ENCODE measurements around the gene CCDC70.
"Not testable (repeated sequence)": the region's sequence is repeated elsewhere in the genome, so short reads cannot be mapped to it uniquely, and the experiment has no call there.

Gene CCDC70

DNA sequence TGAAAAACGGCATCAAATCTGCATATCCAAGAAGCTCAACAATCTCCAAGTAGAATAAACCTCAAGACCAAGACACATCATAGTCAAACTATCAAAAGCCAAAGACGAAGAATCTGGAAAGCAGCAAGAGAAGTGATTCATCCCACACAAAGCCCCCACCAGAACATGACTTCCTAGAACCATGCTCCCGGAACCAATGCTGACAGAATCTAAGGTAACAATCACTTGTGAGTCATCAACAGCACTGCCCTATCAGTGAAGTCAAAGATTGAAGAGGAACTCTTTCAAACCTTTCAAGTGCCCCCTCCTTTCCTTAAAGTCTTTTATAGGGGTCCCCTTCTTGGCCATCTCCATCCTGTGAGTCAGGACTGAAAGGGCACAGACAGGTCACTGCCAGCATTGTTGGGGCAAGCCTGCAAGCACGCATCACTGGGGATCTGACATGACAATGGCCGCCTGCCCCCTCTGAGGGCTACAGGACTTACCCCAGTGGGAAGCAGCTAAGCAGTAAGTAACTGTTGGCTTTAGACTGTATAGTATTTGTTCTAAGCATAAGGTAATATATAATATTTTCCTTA, at the start of gene CCDC70:
Gene CCDC70, plus strand, starts transcription at position 247 of the 578 bp plus-strand sequence. CDS start 3,443 bp downstream, outside the sequence.
- DNase-seq, result no peak

DNA sequence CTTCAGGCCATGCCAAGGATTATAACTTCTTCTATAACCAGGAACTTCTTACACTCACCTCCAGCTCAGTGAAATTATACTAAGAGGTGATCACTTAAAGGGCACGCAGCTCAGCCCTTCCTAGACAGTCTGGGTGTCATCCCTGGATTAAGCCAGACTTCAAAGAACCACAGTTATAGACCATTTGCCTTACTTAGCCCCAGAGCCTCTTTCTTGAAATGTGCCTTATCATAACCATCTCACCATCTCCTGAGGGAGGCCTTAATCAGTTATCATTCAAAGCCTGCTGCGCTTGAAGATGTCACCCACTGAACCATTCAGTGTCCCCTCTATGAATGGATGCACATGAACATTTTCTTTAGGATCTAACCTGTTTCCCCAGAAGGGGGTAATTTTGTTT, 47.7 kb upstream of the CCDC70 start:
- DNase-seq, result no peak

DNA sequence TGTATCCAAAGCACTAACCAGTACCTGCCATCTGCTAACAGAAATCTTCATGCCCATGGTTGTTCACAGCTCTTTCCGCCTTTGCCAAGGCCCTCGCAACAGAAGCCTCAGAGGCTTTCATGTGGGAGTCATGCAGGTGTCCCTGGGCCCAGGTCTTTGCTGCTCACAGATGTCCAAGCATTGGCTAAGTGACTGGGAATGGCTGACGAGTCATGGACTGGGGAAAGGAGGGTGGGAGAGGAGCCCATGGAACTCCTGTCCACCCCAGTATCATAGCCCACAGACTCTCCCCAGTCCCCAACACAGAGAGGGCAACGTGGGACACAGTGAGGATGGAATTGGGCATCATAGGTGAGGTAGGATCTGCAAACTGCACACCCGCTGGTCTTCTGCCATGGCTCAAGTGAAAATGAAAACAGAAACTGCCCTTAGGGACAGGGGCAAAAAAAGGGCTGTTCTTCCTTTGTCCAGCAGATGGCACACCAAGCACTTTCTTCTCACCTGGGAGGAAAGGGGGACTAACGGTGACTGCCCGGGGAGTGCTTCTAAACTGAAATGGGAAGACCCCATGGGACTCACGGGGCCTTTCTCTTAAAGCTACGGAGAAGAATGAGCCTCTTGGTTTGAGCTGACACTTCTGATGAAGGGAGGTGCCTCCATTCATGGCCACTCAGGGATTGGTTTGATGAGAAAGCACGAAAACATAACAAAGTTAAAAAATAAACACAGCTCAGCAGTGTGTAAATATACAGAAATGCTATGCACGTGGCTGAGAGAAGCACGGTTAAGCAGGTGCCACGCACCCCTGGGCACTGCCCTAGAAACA, 46.7 kb upstream of the CCDC70 start:
- DNase-seq, result peak; percentile 85

DNA sequence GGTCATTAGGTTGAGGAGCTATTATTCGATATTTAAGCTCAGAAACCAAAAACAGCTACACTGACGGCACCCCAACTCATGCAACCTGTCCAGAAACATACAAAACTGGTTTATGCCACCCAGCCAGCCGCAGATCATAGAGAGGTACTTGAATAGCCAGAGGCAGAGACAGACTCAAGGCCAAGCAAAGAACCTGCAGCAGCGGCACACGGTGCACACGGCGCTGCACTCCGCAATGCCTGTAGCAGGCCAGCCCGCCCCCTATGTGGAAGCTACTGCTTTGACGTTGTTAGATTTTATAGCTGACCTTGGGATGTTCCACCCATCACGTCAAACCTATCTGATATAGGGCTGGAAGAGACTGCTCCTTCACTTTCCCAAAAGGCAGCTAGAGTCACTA, 45.9 kb upstream of the CCDC70 start:
- no peak for DNase-seq

DNA sequence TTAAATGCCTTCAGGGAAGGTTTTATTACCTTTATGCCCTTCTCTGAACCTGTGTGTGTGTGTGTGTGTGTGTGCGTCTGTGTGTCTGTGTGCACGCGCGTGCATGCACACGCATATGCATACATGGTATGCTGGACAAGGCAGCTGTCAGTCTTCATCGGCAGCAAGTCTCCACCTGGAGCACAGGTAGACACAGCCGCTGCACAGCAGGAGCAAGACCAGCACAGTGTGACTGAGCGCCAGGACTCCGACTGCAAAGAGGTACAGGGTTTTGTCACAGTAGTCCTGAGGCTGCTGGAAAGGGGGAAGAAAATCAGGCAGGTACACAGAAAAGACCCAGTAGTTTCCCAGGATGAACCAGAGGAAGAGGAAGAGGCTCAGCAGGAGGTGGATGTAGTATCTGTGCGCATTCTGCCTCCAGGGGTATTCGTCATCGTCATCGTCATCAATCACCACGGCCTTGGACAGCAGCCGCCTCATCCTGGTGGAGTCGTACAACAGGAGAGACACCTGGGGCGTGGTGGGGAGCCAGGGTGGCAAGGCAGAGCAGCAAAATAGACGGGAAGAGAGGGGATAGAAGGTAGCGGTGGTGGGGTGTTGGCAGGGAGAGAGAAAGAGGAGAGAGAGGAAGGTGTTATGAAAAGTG, 45.0 kb upstream of the CCDC70 start:
- DNase-seq, result no peak

DNA sequence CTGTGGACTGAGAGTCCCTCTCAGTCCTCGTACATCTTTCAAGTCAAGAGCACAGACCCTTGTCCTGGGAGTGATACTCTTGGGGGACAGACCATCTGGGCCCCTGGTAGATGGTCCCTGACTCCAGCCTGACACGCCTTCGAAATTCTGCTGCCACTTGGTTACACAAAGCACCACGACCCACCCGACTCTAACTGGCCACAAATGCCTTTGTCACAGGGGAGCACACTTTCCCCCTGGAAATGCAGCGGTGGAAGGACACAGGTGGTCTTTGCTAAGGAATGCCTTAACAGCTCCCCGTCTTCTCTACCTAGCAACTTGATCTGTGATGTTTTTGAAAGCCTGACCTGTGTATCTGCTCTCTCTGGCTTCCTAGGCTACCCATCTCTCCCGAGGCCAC, 44.1 kb upstream of the CCDC70 start:
- no peak for DNase-seq

DNA sequence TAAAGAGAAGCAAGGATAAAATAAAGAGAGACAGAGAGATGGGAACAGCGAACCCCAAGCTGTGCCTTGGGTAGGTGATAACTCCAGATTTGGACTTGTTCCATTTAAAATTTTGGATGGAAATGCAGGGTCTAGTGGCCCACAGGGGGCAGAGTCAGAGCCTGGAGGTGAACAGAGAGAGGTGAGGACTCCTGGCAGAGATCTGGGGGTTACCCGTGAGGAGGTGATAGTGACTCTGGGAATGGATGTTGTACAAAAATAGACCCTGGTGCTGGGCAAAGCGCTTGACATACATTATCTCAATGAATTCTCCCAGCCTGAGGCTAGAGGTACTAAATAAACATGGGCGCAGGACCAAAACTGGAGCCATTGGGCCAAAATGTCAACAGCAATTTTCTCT, 43.5 kb upstream of the CCDC70 start:
- no peak for DNase-seq

DNA sequence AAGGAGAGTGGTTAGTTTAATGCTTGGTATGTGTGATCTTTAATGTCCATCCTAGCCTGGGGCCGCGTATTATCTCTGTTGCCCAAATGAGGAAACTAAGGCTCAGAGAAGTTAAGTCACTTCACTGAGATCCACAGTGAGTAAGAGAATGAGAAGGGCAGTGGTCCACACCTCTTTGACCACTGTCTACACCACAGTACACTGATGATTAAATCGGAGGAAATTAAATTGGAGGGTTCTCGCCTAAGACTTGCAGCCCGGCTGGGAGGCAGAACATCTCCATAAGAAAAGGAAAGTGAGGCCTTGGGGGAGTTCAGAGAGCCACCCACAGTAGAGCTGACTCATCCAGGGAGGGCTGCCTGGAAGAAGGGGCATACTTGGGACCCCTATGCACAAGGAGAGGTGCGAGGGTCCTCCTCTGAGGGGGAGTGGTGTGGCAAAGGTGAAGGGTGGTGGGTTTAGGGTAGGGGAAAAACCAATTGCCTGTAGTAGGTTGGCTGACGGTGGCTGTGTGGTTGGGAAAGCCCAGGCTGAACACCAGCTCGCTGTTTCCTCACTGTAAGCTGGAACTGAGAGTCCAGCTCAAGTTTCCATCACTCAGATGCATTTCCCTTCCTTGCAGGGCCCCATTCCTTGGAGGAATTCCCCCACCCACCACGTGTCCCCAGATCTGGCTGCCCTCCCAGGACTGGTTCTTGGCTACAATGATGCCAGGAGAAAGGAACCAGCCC, 42.8 kb upstream of the CCDC70 start:
- no peak for DNase-seq

DNA sequence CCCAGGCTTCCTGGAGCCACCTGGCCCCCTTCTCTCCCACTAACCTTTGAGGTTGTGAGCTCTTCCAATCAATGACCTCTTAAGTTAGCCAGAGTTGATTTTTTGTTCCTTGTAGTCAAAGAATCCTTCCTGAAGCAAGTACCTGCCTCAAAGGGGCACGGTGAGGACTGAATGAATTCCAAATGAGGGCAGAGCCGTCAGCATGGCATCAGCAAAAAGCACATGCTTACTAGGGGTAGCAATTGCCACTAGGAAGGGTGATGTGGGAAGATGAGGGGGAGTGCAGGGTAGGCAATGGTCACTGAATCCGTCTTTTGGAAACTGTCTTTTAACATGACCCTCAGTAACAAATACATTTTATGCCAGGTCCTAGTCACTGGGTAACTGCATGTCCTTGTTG, 42.2 kb upstream of the CCDC70 start:
- no peak for DNase-seq

DNA sequence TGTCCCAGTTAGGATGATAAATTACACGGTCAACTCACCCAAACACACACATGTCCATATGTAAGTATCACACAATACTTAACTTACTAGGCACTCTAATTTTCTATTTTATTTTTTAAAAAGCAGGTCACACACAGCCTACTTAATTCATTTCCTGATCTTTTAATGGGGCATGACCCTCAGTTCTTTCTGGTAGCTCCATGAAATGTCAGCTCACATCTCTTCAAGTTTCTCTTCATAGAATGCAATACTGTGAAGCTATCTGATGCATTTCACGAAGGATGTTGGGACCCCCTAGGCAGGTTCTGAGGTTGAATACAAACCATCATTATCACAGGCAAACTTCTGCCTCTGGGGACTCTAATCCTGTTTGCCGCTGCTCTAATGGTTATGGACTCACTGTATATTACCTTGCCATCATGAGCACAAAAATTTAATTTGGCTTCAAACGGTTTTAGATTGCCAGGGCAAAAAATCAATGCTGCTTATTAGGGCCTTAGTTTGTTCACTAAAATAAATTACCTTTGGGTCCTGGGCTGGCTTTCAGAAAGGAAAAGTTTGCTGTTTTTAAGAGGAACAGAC, 41.7 kb upstream of the CCDC70 start:
- no peak for DNase-seq

DNA sequence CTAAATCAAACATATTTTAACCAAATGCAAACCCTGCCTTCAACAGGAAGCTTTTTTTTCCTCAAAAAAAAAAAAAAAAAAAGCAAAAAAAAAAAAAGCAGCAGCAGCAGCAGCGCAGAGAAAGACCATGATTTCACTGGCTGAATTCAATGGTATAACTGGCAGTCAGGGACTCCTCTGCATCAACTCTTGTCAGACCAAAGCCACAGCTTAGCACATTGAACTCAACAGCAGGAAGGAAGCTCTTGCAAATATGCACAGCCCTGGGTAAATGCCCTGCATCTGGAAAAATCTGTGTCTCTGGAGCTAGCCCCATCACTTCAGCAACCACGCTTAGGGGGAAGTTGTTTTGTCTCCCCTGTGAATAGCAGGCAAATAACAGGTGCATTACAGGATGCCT, 40.2 kb upstream of the CCDC70 start:
- peak; percentile 65 for DNase-seq

DNA sequence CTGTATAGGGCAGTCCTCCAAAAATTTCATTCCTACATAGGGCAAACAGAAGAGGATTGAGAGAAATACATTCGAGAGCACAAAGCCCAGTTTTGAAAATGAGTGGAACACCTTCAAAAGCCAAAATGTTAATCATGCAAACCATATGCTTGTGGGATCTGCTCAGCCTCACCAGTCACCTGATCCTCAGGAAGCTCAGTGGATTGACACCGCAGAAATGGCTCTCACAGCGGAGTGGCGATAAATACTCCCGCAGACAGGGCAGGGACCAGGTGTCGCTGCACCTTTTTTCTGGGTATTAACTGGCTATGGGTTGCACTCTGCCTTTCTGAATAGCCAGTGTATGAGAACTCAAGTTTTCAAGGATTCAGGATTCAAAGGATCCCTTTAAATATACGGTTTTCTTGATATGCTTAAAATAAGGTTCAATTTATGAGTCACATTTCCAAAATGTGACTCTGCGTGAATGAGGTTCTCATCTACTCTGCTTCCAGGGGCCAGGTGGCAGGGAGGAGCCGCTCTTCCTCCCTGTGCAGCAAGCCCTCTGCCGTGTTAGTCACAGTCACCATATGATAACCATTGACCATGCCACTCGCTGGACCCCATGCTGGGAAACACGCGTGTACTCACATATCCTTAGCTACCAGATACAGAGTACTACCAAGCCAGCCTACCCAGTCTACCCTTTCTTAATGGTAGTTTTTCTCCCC, 39.5 kb upstream of the CCDC70 start:
- DNase-seq, result no peak

DNA sequence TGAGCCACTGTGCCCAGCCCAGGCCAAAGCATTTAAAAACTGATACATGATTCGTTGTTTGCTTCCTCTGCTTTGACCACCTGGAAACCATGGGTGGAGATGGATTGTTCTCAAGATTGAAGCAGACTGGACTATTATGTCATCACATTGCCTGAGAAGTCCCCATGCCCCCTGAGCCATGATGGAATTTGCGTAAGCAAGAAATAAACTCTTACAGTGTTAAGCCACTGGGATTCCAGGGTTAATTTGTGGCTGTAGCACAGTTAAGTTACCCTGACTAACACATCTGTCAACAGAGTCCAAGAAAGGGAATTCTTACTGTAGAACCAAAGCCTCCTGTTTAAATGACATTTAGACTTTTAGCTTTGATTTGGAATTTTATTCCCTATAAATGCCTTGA, 38.4 kb upstream of the CCDC70 start:
- no peak for DNase-seq

DNA sequence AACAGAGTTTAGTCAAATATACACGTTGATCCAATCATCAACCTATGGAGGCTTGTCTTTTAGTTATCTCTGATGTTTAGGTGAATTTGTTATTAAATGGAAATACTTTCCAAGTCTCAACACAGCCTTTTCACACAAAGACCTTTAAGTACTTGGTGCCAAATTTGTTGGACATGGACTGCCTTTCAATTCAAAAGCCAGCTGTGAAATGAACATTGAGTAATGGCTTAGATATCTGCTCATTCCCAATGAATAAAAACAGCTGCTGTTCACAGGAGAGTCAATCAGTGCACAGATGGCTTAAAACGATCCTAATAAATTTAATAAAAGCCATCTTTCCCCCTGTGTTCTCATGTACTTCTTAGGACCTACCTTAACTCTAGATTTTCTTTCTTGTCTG, 37.9 kb upstream of the CCDC70 start:
- DNase-seq, result no peak

DNA sequence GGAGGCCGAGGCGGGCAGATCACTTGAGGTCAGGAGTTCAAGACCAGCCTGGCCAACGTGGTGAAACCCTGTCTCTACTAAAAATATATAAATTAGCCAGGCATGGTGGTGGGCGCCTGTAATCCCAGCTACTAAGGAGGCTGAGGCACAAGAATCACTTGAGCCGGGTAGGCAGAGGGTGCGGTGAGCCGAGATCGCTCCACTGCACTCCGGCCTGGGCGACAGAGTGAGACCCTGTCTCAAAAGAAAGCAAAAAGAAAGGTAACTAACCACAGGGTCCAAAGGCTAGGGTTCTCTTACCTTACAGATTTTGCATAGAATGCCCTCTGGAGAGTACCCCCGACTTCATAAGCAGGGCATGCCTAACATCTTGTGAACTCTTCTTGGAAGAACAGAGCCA, 37.1 kb upstream of the CCDC70 start:
- not testable (repeated sequence) for DNase-seq

DNA sequence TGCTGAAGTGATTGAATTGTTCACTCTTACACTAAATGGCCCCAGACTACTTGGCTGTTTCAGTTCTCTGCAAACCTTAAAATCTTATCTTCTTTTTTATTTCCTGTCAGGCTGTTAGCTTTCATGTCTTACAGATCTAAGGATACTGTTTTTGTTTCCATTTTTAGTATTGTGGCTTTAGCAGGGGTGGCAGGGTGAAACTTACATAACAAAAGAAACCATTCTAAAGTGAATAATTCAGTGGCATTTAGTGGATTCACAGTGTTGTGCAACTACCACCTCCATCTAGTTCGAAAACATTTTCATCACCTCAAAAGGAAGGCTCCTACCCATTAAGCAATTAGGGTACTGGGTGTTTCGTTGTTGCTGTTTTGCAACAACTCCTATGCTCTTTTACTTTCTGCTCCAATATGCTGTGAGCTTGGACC, 36.6 kb upstream of the CCDC70 start:
- peak; percentile 86 for DNase-seq

DNA sequence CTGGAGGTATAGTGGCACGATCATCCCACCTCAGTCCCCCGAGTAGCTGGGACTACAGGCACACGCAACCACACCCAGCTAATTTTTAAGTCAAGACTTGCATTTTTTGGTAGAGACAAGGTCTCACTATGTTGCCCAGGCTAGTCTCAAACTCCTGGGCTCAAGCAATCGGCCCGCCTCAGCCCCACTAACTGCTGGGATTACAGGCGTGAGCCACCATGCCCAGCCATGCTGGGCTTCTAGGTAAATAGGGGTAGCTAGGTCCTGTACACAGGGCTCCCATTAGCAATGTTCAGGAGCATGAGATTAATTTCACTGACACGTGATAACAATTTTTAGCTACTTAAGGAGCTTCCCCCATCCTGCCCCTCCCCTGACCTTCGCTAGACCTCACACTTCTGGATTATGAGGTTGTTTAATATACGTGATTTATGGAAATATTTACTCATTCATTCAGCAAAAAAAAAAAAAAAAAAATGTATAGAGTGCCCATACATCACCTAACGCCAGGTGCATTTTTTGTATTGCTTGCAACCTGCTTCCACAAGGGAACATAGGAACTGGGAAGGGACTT, 36.0 kb upstream of the CCDC70 start:
- DNase-seq, result no peak

DNA sequence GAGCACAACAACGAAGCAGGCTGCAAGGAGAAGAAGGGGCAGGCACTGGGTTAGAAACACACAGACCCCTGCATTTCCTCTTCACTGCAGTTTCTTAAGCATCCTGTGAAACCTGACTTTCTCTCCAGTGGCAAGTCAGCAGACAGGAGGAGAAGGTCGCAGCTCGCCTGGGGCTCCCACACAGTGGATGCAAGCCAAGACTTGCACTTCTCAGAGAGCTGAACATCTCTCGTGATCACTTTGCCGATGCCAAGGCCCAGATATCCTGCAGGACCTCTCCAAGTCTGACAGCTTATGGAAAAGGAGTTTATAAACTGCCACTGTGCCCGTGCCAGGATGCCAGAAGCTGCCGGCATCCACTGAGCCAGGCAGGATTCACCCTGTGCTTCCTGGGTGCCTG, 35.2 kb upstream of the CCDC70 start:
- no peak for DNase-seq

DNA sequence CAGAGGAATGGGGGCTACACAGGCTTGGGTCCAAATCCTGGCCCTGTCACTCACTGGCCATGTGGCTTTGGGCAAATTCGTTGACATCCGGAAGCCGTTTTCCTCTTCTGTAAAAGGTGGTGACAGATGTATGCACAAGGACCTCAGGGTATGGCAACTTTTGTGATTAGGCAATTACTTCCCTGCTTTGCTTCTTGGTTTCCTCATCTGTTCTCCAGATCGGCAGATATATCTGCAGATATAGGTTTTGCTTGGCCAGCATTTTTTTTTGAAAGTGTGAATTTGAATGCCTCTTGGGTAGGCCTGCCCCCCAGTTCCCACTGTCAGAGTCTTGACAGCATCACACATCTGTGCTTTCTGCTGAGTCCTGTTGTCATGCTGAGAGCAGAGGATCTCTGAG, 34.5 kb upstream of the CCDC70 start:
- DNase-seq, result peak; percentile 71

DNA sequence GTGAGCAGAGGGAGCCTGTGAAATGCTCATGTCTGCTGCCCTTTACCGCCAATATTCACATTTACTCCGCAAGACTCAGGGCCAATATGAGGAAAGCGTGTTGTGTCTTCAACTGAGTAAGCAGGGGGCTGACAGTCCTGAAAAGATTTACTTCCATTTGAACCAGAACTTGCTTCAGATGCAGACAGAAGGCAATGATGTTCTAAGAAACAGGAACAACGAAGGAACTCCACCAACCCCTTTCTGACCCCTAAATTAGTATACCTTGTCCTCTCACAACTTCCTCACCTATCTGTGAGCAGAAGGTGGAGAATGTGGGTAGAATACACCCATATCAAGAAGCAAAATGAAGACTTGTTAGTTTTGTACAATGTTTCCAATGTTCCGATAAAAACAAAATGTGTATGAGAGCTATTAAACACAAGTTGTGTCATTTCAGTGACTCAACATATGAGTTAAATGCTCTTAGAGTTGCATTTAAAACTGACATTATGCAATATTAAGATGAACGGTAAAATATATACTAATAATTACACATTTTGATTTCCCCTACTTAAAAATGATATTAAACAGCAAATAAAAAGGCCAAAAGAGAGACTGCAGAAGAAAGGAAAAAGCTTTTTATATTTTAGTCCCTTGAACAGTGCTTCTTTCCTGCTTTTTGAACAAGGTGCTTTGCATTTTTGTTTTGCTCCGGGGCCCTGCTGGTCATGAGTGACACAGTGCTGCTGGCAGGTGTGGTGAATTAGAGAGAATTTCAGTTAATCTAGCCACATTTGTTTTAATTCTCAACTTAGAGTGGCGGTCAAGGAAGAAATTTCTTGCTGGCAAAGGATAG, 32.8 kb upstream of the CCDC70 start:
- no peak for DNase-seq

DNA sequence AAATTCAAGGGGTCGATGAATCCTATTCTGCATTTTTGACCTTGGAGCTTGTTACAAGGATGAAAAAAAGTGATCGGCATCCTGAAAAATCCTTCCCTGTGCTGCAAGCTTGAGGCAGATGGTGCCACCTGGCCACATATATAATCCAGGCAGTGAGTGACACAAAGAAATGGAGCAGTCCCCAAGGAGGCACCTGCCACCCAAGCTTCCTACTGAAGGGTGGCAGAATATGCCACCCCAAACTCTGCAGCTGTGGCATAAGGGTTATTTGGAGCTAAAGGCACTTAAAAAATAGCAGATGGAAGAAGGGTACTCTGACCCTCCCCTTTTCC, 32.2 kb upstream of the CCDC70 start:
- DNase-seq, result no peak
